OCI-M2 (cell line): ENCODE data around the gene HDAC10.

Experiments used
- DNase-seq: peaks from one replicate; lab custom pipeline; 2025; ENCODE audit not compliant: unreplicated experiment; lab: John Stamatoyannopoulos, UW

The HDAC10 gene

GRCh38 chr22:50270666-50271394, 19.8 kb upstream of the HDAC10 start:
- DNase-seq: no peak

- DNase-seq: no peak
These were observed 19.1 kb upstream of the HDAC10 start, which contains the start of gene MAPK11 for GRCh38 chr22:50269970-50270665. MAPK11 (minus strand) TSS chr22:50270380; CDS start chr22:50270292, 88 bp downstream.

DNA sequence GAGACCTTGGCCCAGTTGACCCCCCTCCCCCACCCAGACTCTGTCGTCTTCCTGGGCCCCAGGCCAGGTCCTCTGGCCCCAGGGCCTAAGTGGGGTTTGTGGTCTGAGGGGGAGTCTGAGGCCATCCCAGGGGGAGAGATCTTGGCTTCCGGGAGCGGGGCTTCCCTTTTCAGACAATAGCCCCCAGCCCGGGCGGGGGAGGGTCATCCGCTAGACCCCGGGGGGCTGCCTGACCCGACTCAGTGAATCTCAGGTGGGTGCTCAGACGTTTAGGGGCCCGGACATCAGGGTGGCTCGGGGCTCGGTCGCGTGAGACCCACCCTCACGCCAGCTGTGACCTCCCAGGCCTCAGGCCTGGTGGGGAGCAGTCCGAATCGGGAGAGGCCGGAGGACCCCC, 18.5 kb upstream of the HDAC10 start:
- no peak for DNase-seq

DNA sequence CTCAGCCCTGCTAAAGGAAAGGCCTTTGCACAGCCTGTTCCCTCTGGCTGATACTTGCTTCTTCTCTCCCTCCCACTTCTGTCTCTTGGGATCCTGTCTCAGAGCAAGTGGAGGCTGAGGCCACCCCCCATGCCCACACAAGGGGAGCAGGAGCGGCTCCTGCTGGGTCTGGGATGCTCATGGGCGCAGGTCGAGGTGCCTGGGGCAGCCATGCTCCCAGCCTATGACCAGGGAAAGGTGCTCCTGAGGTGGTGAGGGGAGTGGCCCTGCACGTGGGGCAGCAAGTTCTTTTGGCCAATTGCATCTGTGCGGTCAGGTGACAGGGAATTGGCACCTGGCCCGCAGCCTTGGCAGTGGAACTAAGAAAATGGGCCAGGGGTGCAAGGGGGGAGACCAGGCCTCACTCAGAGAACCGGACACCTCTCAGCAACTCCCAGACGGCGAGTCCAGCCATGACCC, 17.6 kb upstream of the HDAC10 start:
- no peak for DNase-seq

DNA sequence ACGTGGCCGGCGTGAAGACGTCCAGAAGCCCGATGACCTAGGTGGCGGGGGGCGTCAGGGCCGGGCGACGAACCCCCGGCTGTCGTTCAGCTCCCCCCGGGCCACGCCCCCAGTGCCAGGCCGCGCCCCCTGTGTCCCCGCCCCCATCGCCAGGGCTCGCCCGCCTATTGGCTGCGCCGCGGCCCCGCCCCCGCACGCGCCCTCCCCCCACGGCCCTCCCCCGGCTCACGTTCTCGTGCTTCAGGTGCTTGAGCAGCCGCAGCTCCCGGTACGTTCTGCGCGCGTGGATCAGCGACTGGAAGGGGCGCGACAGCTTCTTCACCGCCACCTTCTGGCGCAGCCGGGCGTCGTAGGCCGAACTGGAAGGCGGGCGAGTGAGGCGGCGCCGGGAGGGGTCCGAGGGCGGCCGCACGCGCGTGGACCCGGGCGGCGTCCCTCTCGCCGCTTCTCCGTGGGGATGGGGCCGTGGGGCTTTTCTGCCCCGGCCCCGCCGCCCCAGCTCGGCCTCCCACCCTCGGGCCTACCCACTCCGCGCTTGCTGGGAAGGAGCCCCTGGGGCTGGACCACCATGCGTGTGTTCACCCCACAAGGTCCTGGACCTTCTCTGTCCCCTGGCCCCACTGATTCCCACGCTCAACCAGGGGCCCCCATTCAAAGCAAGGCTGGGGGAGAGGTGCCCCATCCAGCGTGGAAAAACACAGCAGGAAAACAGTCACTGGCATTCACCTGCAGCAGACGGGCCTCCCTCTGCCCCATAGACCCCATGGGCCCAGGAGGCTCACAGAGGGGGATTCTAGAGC, 16.7 kb upstream of the HDAC10 start:
- DNase-seq: no peak

DNA sequence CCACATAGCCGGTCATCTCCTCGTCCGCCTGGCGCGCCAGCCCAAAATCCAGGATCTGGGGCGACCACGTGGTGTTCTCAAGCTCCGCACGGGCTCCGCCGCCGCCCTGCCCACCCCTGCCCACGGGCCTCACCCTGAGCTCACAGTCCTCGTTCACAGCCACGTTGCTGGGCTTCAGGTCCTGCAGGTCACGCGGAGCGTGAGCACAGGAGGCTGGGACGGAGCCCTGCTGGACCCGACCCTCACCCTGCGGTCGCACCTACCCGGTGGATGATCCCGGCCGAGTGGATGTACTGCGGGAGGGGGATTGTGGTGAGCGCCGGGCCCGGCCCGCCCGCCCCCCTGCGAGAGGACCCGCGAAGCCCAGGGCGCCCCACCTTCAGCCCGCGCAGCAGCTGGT, 15.9 kb upstream of the HDAC10 start:
- DNase-seq: no peak

GRCh38 chr22:50264946-50265669, 14.0 kb upstream of the HDAC10 start:
- no peak for DNase-seq

DNA sequence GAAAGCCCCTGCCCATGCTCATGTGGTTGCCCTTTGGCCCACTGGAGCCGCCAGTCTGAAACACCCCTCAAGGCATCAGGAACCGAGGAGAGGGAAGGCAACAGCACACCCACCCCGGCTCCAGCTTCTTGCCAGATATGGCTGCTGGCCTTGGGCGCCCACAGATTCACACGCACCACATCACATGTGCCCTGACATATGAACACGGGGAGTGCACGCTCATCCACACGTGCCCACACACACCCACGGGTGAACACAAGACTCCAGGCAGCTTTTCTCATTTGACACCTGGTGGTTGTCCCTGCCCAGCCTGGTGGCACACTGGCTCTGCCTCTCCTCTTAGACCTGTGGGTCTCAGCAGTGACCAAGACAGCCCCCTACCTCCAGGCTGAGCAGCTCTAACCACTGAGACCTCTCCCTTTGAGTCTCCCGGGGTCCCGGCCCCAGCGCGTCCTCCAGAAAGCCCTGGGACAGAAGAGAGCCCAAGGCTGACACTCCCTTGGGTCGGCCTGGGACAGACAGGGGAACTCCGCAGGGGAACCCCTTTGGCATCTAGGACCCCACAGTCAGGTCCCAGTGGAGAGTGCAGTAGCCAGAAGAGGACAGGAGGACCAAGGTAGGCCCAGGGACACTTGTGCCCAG, 13.2 kb upstream of the HDAC10 start:
- DNase-seq: no peak

- no peak for DNase-seq
These were observed 12.0 kb upstream of the HDAC10 start for GRCh38 chr22:50262973-50263617.

DNA sequence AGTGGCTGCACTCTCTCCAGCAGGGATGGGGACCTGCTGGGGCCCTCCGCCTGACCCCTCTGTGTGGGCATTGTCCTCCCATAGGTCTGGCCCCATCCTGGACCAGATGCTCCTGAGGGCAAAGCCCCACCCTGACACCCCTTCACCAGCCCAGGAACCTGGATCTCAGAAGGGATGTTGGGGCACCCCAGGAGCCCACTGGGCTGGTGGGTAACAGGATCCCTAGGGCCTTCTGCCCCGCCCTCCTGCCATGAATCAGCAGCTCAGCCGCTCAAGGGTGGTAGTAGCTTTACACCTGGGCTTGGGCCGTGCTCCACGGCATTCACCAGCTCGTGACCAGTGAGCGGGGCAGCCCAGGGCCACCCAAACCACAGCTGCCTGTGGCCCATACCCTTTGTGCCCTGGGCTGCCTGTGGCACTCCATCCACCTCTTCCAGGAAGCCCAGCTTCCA, 11.4 kb upstream of the HDAC10 start:
- no peak for DNase-seq

- no peak for DNase-seq
These were observed 10.8 kb upstream of the HDAC10 start, which contains the start of gene MAPK12 for GRCh38 chr22:50261615-50262459. MAPK12 (minus strand) TSS chr22:50261683; CDS start chr22:50261509, 174 bp downstream.

- DNase-seq: no peak
These were observed 9.9 kb upstream of the HDAC10 start for GRCh38 chr22:50260801-50261614.

- no peak for DNase-seq
These were observed 9.4 kb upstream of the HDAC10 start for GRCh38 chr22:50260434-50260800.

- no peak for DNase-seq
These were observed 8.2 kb upstream of the HDAC10 start for GRCh38 chr22:50259302-50259701.

DNA sequence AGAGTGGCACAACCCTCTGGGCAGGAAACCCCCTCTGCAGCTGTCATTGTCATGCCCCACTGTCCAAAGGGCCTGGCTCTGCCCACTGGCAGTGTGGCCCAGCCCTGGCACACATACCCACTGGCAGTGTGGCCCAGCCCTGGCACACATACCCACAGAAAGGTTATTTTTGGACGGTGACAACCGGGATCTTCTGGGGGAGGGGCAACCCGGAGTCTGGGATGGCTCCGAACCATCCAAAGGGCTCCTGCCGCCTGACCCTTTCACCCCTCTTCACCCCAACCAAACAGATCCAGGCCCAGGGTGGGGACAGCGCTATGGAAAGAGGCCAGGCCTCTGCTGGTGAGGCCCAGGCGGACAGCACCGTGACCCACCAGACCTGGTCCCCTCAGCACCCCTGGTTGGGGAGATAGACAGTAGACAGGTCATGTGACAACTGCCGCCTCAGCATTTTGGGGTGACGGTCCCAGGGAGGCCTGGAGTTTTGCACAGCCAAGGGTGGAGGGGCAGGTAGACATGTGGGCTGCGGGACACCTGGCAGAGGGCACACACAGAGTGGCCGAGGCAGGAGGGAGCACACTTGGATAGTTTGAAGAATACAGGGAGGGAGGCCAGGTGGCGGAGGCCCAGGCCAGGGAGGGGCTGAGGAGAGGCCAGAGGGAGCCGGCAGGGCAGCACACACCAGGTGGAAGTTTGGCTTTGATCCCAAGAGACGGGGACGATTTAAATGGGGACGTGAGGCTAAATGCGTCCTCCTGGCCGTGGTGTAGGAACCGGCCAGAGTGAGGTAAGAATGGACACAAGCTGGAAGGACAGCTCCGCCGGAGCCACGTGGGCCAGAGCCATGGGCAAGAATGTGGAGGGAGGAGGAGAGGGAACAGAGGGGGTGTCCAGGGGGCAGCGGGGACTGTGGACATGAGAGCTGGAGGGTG, 7.6 kb upstream of the HDAC10 start:
- no peak for DNase-seq

- no peak for DNase-seq
These were observed 6.6 kb upstream of the HDAC10 start for GRCh38 chr22:50257451-50258360.
